HPDE6-E6E7 (cell line): ENCODE measurements around the gene CENPP.

ENCODE experiments used
- DNase-seq: peaks from one replicate; pipeline ENCODE4 v3.0.0; 2011; ENCODE audit warnings: missing footprints; ENCODE audit errors: extremely low spot score

The CENPP gene

GRCh38 chr9:92313624-92314012 lies 12.1 kb upstream of the CENPP start:
- no peak for DNase-seq

GRCh38 chr9:92315456-92315855 lies 10.3 kb upstream of the CENPP start:
- DNase-seq = no peak

DNA sequence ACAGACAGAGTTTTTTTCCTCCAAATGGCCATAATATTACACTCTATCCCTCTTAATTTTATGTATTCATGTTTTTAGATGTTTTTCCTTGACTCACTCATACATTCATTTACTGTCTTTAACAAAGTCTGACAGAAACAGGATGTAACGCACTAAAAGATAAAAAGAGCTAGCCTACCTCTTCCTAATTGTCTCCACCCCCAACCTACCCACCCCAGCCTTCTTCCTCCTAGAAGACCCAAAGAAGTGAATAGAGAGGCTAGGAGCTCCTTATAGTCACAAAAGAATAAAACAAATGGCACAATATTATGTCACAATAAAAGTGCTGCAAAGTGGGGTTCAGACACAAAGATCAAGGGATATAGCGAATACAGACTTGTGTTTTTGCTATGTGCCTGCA lies 1.3 kb upstream of the CENPP start:
- DNase-seq = no peak

DNA sequence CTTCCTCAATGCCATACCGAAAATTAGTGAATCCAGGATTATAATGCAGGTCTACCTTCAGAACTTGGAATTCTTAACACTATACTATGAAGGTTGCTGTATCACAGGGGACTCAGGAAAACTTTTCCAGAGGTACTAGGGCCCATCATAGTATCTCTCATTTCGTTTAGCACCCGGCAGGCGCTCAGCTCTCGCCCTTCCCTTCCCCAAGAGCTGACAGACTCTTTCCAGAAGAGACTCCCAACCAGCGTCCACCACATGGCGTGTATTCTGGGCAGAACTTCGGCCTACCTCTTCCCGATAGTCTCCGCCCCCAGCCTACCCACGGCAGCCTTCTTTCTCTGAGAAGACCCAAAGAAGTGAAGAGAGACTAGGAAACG lies 874 bp upstream of the CENPP start:
- DNase-seq = no peak

DNA sequence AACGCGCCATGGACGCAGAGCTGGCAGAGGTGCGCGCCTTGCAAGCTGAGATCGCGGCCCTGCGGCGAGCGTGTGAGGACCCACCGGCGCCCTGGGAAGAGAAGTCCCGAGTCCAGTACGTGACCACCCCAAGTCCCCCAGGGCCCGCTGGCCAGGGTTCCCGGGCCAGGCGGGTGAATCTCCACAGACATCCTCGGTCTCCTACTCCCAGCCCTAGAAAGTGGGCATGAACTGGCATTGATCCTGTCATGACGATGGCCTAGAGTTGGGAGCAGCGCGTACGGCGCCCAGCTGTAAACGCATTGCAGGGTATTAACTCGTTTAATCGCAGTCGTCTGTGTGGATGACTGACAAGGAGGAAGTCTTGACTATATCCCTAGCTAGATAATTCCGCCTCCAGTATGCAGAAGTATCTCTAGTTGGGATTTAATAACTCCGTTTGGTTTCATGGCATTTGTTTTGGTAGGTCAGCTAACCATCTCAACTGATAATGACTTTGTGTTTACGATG lies 293 bp downstream of the CENPP start:
- peak; percentile 13 for DNase-seq

- DNase-seq = peak; percentile 36
Observed at GRCh38 chr9:92327283-92327850, 1.6 kb downstream of the CENPP start.

GRCh38 chr9:92328225-92328624 lies 2.5 kb downstream of the CENPP start:
- DNase-seq = no peak

- no peak for DNase-seq
Observed at GRCh38 chr9:92332577-92333281, 7.0 kb downstream of the CENPP start.

DNA sequence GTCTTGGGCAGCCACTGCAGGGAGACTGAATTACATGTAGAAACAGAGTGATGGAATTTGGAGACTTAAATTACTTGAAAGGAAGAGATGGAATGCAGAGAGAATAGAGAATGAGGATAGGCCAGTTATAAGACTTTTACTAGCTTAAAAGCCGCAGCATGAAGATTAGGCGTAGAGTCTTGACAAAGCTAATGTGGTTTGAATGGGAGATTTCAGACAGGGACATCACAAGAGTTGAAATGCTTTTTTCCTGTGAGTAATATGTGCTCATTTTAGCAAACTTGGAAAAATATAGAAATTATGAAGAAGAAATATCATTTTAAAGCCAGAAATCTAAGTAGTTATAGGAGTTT lies 7.5 kb downstream of the CENPP start:
- DNase-seq = no peak

DNA sequence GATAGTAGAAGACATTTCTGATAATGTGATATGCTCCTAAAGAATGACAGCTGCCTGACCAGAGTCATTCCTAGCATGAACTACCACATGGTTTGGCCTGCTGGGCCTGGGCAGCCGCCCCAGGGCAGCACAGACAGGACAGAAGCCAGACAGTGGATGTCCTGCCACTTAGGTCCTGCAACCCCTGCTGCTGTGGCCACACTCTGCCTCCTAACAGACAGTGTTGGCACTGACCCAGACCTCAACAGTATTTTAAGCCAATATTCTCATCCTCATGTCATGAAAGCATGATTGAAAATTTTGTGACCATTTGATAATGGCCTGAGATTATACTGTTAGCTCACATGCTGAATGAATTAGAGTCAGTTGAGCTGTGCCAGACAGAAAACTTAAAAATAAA lies 15.8 kb downstream of the CENPP start:
- DNase-seq = no peak

DNA sequence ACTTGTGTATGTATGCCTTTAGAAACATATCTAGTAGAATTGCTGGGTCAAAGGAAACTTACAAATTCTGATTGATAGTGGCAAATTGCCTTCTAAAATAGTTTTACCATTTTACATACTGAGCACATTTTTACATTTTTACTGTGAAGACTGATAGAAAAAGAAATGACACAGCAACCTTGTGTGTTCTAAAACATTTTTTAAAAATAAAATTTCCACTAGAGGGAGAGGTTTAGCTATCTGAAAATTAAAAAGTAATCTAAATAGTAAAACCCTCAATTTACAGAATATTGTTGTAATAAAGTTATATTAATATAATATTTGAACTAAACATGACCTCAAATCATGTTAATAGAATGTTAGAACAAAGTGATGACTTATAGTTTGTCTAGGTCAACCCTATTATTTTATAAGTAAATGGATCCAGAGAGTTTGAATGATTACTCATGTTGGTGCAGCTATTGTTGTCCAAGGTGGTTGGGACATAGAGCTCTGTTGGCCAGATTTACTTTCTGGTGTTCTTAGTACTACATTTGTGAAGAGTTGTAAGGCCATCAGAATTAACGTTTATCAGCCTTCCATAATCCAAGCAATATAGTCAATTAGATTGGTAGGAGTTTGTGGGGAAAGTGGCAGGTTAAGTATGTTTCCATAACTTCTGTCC lies 17.2 kb downstream of the CENPP start:
- DNase-seq = peak; percentile 14

DNA sequence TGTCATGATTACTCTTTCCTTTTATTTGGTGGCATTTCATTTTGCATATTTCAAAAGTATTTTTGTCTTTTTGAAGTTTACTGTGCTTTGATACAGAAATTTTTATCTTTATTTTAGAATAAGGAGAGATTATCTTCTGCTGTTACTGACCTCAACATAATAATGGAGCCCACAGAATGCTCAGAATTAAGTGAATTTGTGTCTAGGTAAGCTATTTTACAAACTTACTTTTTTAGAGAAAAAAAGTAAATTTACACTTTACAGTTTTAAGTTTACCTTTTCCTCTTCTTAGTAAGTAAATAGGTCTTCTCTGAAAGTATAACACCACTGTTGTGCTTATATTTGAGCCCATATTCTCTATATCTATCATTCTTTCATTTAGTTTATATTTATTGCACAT lies 19.8 kb downstream of the CENPP start:
- no peak for DNase-seq

- DNase-seq = no peak
Observed at GRCh38 chr9:92349771-92350739, 24.3 kb downstream of the CENPP start.

- no peak for DNase-seq
Observed at GRCh38 chr9:92350740-92351133, 25.0 kb downstream of the CENPP start.

DNA sequence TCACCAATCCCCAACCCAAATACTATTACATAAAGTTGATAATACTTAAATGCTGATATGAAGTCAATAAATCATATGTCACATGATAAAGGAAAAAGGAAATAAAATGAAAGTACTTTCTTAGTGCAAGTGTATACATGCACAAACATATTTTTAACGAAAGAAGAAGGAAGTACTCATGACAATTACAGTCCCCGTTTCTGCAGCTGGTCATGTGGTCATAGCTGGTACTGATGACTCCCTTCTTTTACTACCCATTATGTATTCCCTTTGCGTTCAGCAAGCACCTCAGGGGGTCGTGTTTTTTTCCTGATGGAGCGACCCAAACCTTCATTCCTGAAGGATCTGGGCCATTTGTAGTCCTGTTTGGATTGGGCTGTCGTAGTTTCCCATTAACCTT lies 27.3 kb downstream of the CENPP start:
- no peak for DNase-seq

- DNase-seq = no peak
Observed at GRCh38 chr9:92359394-92359995, 33.7 kb downstream of the CENPP start.

DNA sequence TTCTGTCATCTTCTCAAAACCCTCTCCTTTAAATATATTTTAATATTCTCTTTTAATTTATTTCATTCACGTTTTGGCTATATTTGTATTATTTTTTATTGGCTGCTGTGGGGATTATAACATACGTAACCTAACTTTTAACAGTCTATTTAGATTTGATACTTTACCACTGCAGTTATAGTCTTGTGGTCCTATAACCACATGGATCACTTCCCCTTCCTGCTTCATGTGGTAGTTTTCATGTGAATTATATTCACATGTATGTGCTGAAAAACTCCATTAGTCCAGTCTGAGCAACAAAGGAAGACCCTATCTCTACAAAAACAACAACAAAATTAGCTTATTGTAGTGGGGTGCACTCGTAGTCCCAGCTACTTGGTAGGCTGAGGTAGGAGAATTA lies 34.3 kb downstream of the CENPP start:
- no peak for DNase-seq

DNA sequence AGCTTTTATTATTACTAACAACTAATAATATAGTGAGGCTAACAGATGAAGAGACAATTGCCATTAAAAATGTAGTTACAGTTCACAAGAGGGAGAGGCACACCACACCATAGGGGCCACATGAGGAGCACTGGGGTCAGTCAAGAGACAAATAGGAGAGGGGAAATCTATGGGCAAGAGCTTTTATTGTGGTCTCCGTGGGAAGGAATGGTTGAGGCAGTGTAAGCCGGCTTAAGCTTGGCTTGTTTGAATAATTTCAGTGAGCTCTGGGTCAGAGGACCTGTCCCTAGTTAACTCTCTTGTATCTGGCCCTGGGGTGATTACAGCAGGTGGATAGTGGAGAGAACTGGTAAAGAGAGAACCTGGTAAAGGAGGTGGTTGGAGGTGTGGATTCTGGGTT lies 43.3 kb downstream of the CENPP start:
- no peak for DNase-seq

DNA sequence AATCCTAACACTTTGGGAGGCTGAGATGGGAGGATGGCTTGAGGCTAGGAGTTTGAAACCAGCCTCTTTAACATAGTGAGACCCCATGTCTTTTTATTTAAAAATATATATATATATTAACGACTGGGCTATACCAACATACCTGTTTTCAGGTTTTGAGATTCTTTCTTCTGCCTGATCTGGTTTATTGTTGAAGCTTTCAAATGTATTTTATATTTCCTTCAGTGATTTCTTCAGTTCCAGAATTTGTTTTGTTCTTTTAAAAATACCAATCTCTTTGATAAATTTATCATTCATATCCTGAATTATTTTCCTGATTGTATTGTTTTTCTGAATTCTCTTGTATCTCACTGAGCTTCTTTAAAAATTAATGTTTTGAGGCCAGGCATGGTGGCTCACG lies 47.4 kb downstream of the CENPP start:
- DNase-seq = no peak

DNA sequence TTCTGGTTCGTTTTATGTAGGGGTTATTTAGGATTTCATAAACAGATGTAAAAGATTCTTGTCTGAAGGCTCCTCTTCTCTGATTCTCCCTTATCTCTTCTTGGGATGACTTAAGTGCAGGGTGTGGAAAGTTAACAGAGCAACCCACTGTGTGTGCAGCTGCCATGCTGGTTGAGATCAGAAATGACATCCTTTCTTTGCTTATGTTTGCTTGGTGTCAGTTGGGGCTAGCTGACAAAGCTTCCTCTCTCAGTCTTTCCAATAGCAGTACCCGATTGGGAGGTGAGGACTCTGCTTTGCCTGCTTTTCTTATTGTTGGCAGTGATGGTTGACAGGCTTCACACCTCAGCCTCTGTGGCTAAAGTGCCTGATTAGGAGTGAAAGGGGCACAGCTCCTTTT lies 52.1 kb downstream of the CENPP start:
- no peak for DNase-seq

DNA sequence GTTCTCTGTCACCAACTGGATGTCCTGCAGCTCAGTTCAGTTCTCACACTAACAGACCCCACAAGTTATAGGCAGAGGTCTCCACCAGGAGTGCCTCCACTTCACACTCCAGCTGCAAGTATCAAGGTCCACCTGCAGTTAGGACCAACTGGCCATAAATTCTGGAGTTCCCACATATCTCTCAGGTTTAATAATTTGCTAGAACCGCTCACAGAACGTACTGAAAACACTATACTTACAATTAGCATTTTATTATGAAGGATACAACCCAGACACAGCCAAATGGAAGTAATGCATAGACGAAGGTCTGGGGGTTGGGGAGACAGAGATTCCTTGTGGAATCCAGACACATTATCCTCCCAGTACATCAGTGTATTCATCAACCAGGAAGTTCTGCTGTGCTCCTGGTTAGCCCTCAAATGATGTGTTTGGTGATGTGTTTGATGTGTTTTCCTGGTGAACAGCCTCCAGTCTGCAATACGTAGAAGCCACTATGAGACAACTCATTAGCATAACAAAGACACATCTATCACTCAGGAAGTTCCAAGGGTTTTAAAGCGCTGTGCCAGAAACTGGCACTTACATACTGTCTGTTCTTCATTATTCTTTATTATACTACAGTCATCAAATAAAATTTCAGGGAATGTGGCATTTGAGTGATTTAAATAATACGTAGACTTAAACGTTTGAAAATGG lies 53.3 kb downstream of the CENPP start:
- no peak for DNase-seq
